ENCODE results near the gene CAPZB.

DNA sequence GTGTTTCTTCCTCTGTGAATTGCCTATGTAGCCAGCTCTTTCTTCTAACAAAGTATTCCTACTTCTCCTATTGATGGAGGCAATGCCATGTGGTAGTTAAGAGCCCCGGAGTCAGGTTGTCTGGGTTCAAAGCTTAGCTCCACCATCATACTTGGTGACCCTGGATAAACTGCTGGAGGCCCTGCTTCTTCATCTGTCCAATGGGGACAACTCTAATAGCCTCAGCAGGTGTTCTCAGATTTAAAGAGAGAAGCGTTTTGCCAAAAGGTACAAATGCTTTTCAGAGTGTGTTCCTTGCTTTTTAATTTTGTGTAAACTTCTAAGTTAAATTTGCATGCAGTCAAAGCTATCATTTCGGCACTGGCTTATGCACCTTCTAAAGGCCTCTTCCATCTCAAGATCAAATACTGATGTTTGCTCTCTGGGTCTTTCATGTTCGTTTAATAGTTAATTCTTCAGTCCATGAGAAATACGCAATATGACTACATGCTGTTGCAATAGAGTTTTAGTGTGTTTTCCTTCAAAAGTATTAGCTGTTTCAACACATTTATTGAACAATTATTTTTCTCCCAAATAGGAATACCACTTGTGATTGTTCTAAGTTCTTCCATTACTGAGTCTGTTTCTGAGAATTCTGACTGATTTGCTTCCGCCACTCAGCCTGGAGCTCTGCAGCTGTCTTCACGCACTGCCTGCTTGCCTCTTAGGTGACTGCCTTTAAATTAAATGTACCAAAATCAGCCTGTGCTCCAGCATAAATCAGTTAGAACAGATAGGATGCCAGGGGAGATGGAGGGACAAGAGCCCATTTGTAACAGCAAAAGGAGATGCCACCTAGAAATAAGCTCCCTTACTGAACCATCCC, 75.6 kb downstream of the CAPZB start:
- TF ChIP-seq MAFK (IDR thresholded peaks at IDR 0.05; ENCODE audit: low read depth, low read length) = no peak
- no peak for TF ChIP-seq CTCF (conservative IDR thresholded peaks at IDR 0.05; ENCODE audit: low read depth, low read length)
- TF ChIP-seq POLR2A (IDR thresholded peaks at IDR 0.05; ENCODE audit: low read depth, low read length) = no peak
- no peak for TF ChIP-seq BHLHE40 (IDR thresholded peaks at IDR 0.05; ENCODE audit: low read depth, low read length)
- TF ChIP-seq MXI1 (IDR thresholded peaks at IDR 0.05; ENCODE audit: borderline replicate concordance, low read depth, low read length) = no peak
- no peak for TF ChIP-seq RCOR1 (IDR thresholded peaks at IDR 0.05; ENCODE audit: insufficient replicate concordance, low read length)
- TF ChIP-seq FOS (IDR thresholded peaks at IDR 0.05; ENCODE audit: low read depth, low read length) = no peak
- no peak for TF ChIP-seq CHD1 (IDR thresholded peaks at IDR 0.05; ENCODE audit: low read depth, low read length)
- TF ChIP-seq, protein P1, sequence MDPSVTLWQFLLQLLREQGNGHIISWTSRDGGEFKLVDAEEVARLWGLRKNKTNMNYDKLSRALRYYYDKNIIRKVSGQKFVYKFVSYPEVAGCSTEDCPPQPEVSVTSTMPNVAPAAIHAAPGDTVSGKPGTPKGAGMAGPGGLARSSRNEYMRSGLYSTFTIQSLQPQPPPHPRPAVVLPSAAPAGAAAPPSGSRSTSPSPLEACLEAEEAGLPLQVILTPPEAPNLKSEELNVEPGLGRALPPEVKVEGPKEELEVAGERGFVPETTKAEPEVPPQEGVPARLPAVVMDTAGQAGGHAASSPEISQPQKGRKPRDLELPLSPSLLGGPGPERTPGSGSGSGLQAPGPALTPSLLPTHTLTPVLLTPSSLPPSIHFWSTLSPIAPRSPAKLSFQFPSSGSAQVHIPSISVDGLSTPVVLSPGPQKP (IDR thresholded peaks at IDR 0.05; ENCODE audit: borderline replicate concordance, low read depth, low read length) = no peak
- no peak for TF ChIP-seq SMC3 (IDR thresholded peaks at IDR 0.05; ENCODE audit: low read depth, low read length)
- TF ChIP-seq MAZ (IDR thresholded peaks at IDR 0.05; ENCODE audit: borderline replicate concordance, low read depth, low read length) = no peak
- 0 out of 2 replicates have a peak, but pooled peaks have one; percentile 32 for TF ChIP-seq CEBPB (IDR thresholded peaks at IDR 0.05; ENCODE audit: low read depth, low read length)
- no peak for TF ChIP-seq USF2 (IDR thresholded peaks at IDR 0.05; ENCODE audit: low read depth, low read length)
- no peak for TF ChIP-seq RAD21 (IDR thresholded peaks at IDR 0.05; ENCODE audit: low read length)
